HepG2 (cell line): ENCODE results near the gene MAT2A. TPM values are rescaled to one million over a fixed set of nuclear protein-coding genes. Genes with fewer than 3 reads are reported as not detected.

Experiments used
- AKAP8 ChIP-seq: sonication (generic); formaldehyde crosslinking; IDR thresholded peaks from 2 replicates; pipeline ENCODE4 v1.5.1; 2020; ENCODE audit warnings: mild to moderate bottlenecking, missing genetic modification reagents
- ARID4A ChIP-seq: sonication (generic); formaldehyde crosslinking; IDR thresholded peaks from 2 replicates; pipeline ENCODE4 v1.5.0; 2020; ENCODE audit warnings: mild to moderate bottlenecking, missing genetic modification reagents, borderline replicate concordance
- FOXJ3 ChIP-seq: sonication (generic); formaldehyde crosslinking; IDR thresholded peaks from 2 replicates; pipeline ENCODE4 v1.4.0; 2020; ENCODE audit warnings: missing genetic modification reagents, mild to moderate bottlenecking, borderline replicate concordance
- HCFC1 ChIP-seq: fragments of 150-350 bp; IDR thresholded peaks from 2 replicates; pipeline ENCODE4 v1.6.1; 2014; ENCODE audit warnings: low read depth, low read length
- HNRNPL ChIP-seq: fragments of 200-400 bp; formaldehyde crosslinking; IDR thresholded peaks from 2 replicates; pipeline ENCODE4 v1.6.1; 2017; ENCODE audit warnings: mild to moderate bottlenecking, low read depth, low read length
- KDM2A ChIP-seq: sonication (generic); formaldehyde crosslinking; IDR thresholded peaks from 2 replicates; pipeline ENCODE4 v1.4.0; 2020; ENCODE audit warnings: low read depth, missing genetic modification reagents, borderline replicate concordance
- MAZ ChIP-seq, 2 experiments: sonication (generic) in 1 of 2; formaldehyde crosslinking in 1 of 2; IDR thresholded peaks; 2 replicates each; pipeline versions ENCODE4 v1.5.0 to v1.6.1; 2012 to 2020; ENCODE audit warnings: low read depth in 2 of 2, mild to moderate bottlenecking in 2 of 2, borderline replicate concordance in 1 of 2, improper control_type of control experiment in 1 of 2, low read length in 1 of 2, missing genetic modification reagents in 1 of 2, moderate library complexity in 1 of 2
- MED13 ChIP-seq: sonication (generic); formaldehyde crosslinking; IDR thresholded peaks from 2 replicates; pipeline ENCODE4 v1.5.0; 2020; ENCODE audit warnings: missing genetic modification reagents
- NCOR1 ChIP-seq: fragments of 200-600 bp; sonication (generic); IDR thresholded peaks from 2 replicates; pipeline ENCODE4 v1.7.0; 2017; ENCODE audit warnings: antibody characterized with exemption, low read length, borderline replicate concordance
- NFKB2 ChIP-seq: sonication (generic); formaldehyde crosslinking; IDR thresholded peaks from 2 replicates; pipeline ENCODE4 v1.4.0; 2020; ENCODE audit warnings: missing genetic modification reagents, borderline replicate concordance
- PAF1 ChIP-seq: IDR thresholded peaks from 2 replicates; pipeline ENCODE4 v1.6.1; 2016; ENCODE audit warnings: missing genetic modification reagents, missing compliant biosample characterization
- PAWR ChIP-seq: sonication (generic); formaldehyde crosslinking; IDR thresholded peaks from 2 replicates; pipeline ENCODE4 v1.4.0; 2020; ENCODE audit warnings: missing genetic modification reagents, mild to moderate bottlenecking, borderline replicate concordance
- TGIF2 ChIP-seq: IDR thresholded peaks from 2 replicates; pipeline ENCODE4 v1.6.1; 2016; ENCODE audit warnings: control low read depth, missing compliant biosample characterization
- ZFP82 ChIP-seq: sonication (generic); formaldehyde crosslinking; IDR thresholded peaks from 2 replicates; pipeline ENCODE4 v1.5.1; 2020; ENCODE audit warnings: mild to moderate bottlenecking, missing genetic modification reagents, borderline replicate concordance
- ZNF124 ChIP-seq: sonication (generic); formaldehyde crosslinking; IDR thresholded peaks from 2 replicates; pipeline ENCODE4 v1.4.0; 2020; ENCODE audit warnings: missing genetic modification reagents
- ZNF563 ChIP-seq: sonication (generic); formaldehyde crosslinking; IDR thresholded peaks from 2 replicates; pipeline ENCODE4 v1.8.0; 2022; ENCODE audit warnings: mild to moderate bottlenecking, moderate library complexity, missing genetic modification reagents
- ZNF782 ChIP-seq: sonication (generic); formaldehyde crosslinking; IDR thresholded peaks from 2 replicates; pipeline ENCODE4 v1.4.0; 2020; ENCODE audit warnings: missing genetic modification reagents, mild to moderate bottlenecking, borderline replicate concordance
- polyA plus RNA-seq, 8 experiments: library from polyadenylated mRNA; depleted of rRNA in 3 of 8; stranded (reverse) in 7 of 8; unstranded in 1 of 8; fragments of >200 nt; fragmentation: Illumina TruSeq in 4 of 8; extraction: Trizol in 4 of 8; gene quantifications; 2 replicates each; pipeline versions ENCODE4 v1.2.1 to v1.2.3, GENCODE V29; 2011 to 2016; ENCODE audit warnings: low read depth in 4 of 8, missing spikeins in 1 of 8, mixed read lengths in 1 of 8; ENCODE audit not compliant: insufficient read depth in 1 of 8
- total RNA-seq, 5 experiments: library from RNA; depleted of rRNA; stranded (reverse); fragments of >200 nt; fragmentation: Illumina TruSeq; extraction: Trizol; gene quantifications; 2 replicates each; pipeline ENCODE4 v1.2.3, GENCODE V29; 2016; ENCODE audit warnings: low read depth in 1 of 5
- TF ChIP-seq, protein P1 (sequence below): sonication (generic); formaldehyde crosslinking; IDR thresholded peaks from 2 replicates; pipeline ENCODE4 v1.5.1; 2020; ENCODE audit warnings: mild to moderate bottlenecking, missing genetic modification reagents, moderate library complexity
- TF ChIP-seq, protein P2 (sequence below): sonication (generic); formaldehyde crosslinking; IDR thresholded peaks from 2 replicates; pipeline ENCODE4 v1.4.0; 2020; ENCODE audit warnings: mild to moderate bottlenecking, missing genetic modification reagents

MAT2A gene
- total and polyA plus RNA-seq, 2 of the 13 experiments (the other 11 are each of a cell fraction or from before 2014, with no cell fraction given) = 155 to 331 TPM

GRCh38 chr2:85584354-85584856 is 45.4 kb downstream of the MAT2A start, which contains the start of gene VAMP5 (continued):
- TF ChIP-seq, protein P1, sequence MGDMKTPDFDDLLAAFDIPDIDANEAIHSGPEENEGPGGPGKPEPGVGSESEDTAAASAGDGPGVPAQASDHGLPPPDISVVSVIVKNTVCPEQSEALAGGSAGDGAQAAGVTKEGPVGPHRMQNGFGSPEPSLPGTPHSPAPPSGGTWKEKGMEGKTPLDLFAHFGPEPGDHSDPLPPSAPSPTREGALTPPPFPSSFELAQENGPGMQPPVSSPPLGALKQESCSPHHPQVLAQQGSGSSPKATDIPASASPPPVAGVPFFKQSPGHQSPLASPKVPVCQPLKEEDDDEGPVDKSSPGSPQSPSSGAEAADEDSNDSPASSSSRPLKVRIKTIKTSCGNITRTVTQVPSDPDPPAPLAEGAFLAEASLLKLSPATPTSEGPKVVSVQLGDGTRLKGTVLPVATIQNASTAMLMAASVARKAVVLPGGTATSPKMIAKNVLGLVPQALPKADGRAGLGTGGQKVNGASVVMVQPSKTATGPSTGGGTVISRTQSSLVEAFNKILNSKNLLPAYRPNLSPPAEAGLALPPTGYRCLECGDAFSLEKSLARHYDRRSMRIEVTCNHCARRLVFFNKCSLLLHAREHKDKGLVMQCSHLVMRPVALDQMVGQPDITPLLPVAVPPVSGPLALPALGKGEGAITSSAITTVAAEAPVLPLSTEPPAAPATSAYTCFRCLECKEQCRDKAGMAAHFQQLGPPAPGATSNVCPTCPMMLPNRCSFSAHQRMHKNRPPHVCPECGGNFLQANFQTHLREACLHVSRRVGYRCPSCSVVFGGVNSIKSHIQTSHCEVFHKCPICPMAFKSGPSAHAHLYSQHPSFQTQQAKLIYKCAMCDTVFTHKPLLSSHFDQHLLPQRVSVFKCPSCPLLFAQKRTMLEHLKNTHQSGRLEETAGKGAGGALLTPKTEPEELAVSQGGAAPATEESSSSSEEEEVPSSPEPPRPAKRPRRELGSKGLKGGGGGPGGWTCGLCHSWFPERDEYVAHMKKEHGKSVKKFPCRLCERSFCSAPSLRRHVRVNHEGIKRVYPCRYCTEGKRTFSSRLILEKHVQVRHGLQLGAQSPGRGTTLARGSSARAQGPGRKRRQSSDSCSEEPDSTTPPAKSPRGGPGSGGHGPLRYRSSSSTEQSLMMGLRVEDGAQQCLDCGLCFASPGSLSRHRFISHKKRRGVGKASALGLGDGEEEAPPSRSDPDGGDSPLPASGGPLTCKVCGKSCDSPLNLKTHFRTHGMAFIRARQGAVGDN (CRISPR knock-in tag) = peak; percentile 94
- 0 out of 2 replicates have a peak, but pooled peaks have one; percentile 8 for TF ChIP-seq KDM2A (CRISPR knock-in tag)
- TF ChIP-seq ZNF782 (CRISPR knock-in tag) = 0 out of 2 replicates have a peak, but pooled peaks have one; percentile 74
- no peak; the same call in 1 of the 2 replicates for TF ChIP-seq TGIF2 (CRISPR knock-in tag)
- TF ChIP-seq AKAP8 = peak; percentile 95
- peak; percentile 64; the same call in 1 of the 2 replicates for TF ChIP-seq MAZ (IDR thresholded peaks at IDR 0.05; ENCODE audit: borderline replicate concordance, low read depth, low read length)
- TF ChIP-seq MAZ (CRISPR knock-in tag; IDR thresholded peaks at IDR 0.05; ENCODE audit: low read depth) = peak; percentile 96
- TF ChIP-seq, protein P2, sequence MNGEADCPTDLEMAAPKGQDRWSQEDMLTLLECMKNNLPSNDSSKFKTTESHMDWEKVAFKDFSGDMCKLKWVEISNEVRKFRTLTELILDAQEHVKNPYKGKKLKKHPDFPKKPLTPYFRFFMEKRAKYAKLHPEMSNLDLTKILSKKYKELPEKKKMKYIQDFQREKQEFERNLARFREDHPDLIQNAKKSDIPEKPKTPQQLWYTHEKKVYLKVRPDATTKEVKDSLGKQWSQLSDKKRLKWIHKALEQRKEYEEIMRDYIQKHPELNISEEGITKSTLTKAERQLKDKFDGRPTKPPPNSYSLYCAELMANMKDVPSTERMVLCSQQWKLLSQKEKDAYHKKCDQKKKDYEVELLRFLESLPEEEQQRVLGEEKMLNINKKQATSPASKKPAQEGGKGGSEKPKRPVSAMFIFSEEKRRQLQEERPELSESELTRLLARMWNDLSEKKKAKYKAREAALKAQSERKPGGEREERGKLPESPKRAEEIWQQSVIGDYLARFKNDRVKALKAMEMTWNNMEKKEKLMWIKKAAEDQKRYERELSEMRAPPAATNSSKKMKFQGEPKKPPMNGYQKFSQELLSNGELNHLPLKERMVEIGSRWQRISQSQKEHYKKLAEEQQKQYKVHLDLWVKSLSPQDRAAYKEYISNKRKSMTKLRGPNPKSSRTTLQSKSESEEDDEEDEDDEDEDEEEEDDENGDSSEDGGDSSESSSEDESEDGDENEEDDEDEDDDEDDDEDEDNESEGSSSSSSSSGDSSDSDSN (CRISPR knock-in tag) = peak; percentile 99
- TF ChIP-seq PAWR (CRISPR knock-in tag) = no peak
- peak; percentile 92 for TF ChIP-seq NFKB2 (CRISPR knock-in tag)
- no peak for TF ChIP-seq HCFC1
- 0 out of 2 replicates have a peak, but pooled peaks have one; percentile 70 for TF ChIP-seq PAF1 (CRISPR knock-in tag)
- TF ChIP-seq HNRNPL = peak; percentile 91
- TF ChIP-seq ZFP82 (CRISPR knock-in tag) = no peak
- no peak; the same call in 1 of the 2 replicates for TF ChIP-seq FOXJ3
- TF ChIP-seq ZNF563 (CRISPR knock-in tag) = peak; percentile 98
- TF ChIP-seq ZNF124 (CRISPR knock-in tag) = 0 out of 2 replicates have a peak, but pooled peaks have one; percentile 39
- TF ChIP-seq ARID4A = peak; percentile 81
- TF ChIP-seq MED13 (CRISPR knock-in tag) = peak; percentile 93
- TF ChIP-seq NCOR1 = peak; percentile 53; the same call in 1 of the 2 replicates
